DMS79 (cell line): Measurements from ENCODE around the gene RAET1L.
"Not testable (repeated sequence)": the region's sequence is repeated elsewhere in the genome, so short reads cannot be mapped to it uniquely, and the experiment has no call there.

Source experiments
- DNase-seq: peaks from one replicate; lab custom pipeline; 2025; lab: John Stamatoyannopoulos, UW

Gene RAET1L

DNA sequence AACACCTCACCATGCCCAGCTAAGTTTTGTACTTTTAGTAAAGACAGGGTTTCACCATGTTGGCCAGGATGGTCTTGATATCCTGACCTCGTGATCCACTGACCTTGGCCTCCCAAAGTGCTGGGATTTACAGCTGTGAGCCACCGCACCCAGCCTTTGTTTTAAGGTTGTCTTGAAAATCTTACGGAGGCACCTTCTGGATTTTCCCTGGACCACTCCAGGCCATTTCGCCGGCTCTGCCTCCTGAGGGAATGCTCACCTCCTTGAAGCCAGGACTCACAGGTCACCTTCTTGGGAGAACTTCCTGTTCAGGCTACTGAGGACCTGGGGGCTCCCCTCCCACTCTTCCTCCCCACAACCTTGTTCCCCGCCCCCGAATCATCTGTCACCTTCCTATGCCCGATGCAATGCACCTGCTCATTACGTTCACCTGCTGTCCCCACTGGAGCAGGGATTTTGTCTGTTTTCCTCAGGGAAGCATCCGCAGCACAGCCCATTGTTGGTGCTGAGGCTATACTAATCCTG is 19.4 kb upstream of the RAET1L start:
- DNase-seq: no peak

DNA sequence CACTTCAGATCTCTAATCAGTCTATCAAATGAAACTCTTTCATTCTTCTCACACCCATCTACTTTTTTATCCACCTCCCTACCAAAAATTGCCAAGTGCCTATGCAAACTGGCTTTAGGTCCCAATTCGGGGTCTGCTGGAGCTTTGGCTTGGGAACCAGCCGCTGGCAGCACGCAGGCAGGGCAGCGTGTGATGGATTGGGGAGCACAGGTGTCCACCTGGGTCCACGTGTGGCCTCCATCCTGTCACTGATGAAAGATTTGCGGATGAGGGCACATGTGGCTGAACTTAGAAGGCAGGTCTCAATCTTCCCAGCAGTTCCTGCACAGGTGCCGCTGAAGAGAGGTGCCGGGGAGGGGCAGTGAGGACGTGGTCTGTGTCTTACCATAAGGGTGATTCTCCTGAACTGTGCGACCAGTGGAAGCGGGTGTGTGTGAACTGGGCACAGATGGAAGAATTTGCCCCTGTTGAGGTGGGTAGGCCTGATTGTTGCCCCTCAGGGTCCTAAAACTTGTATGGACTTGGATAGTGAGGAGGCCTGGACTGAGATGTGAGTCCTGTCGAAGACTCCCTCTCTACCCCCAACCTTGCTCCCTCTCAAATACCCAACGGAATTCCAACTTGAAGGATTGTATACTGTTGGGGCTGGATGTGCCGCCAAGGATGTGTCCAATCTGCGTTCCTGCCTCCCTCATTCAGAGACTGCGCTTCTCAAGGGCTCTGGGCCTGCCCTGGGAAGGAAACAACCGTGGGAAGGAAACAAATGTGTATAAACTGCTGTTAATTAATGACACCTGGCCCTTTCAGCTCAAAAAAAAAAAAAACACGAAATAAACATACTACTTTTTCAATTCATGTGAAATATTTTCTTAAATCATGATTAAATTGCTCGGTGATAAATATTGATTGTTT is 18.4 kb upstream of the RAET1L start:
- DNase-seq: no peak

- DNase-seq: no peak
Measured at GRCh38 chr6:150043096-150043495, 17.8 kb upstream of the RAET1L start.

- DNase-seq: no peak
Measured at GRCh38 chr6:150038202-150039062, 13.1 kb upstream of the RAET1L start.

- no peak for DNase-seq
Measured at GRCh38 chr6:150037526-150038201, 12.3 kb upstream of the RAET1L start.

DNA sequence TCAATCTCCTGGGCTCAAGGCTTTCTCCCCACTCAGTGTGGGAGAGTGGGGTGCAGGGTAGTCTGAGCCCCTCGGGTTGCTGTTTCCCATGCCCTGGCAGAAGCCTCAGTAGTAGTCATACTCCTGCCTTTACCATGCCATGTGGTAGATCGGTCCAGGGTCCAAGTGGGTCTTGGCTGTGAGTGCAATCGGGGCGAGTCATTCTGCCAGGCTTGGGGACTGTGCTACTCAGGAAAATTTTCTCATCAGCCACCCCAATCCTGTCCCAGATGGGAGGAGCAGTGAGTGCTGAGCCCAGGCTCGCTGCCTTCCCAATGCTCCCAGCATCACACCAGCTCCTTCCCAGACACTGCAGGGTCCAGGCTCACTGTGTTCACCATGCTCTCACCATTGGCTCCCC is 10.7 kb upstream of the RAET1L start:
- DNase-seq: no peak

DNA sequence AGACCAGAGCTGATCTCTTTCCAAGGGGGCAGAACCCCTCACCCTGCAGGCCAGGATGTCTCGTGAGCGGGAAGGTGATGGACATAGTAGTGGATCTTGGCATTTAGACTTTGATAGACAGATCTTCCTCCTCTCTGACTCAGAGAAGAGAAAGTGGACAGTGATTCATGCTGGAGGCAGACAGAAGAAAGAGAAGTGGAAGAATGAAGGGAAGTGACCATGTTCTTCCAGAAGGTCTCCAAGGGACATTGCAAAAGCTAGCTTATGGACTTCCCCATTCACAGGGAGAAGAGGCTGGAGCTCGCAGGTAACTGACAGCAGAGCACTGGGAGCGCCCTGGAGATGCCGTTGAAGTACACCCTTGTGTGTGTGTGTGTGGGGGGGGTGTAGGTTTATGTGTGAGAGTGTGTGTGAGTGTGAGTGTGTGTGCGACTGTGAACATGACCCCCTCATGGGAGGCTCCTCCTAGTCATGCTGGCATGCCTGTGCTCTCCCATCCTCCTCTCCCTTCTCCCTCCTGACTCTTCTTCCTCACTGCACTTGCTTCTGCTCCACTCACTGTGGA is 8.0 kb upstream of the RAET1L start:
- no peak for DNase-seq

- DNase-seq: no peak
Measured at GRCh38 chr6:150032598-150032997, 7.3 kb upstream of the RAET1L start.

DNA sequence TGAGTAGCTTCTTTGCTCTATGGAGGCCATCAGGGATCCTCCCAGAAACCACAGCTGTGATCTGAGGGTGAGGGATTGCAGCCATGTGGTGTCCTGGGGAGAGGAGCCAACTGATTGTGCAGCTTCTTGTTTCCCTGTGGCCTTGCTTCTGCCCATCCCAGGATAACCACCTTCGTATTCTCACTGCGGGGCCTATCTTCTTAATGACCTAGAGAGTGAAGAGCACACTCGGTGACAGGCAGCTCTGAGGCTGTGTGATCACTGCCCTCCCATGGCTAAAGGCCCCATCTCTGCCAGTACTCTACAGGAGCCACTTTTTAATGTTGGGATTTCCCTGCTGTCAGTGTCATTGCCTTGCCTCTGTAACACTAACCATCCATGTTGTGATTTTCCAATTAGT is 5.3 kb upstream of the RAET1L start:
- no peak for DNase-seq

DNA sequence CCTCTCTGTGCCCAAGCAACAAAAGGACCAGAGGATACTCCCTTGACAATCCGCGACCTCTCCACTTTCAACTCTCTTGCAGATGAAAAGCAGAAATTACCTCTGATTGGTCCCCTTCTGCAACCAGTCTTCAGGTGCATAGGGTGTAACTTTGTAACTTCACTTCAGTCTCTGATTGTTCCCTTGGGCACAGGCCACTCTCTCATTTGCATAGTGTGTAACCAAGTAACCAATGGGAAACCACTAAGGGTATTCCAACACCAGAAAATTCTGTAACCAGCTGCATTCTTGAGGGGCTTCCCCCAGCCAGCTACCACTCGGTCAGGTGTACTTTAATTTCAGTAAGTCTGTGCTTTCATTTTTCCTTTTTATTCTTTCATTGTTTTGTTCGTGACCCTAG is 4.4 kb upstream of the RAET1L start:
- no peak for DNase-seq

DNA sequence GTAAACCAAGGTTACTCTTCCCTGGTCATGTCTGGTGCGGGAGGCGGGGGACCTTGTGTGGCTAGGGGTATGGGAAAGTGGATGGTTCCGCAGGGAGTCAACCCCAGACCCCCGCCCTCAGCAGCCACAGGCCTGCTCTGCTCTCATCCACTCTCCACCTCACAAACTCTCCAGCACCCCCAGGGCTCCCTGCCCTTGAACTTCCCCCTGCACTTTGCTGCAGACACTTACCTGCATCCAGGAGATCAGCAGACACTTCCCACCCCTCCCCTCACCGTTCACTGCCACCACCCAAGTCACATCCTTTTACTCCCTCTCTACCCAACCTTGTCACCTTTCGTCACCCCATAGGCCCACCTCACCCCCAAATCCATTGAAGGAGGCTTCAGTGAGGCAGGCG is 3.9 kb upstream of the RAET1L start:
- DNase-seq: no peak

DNA sequence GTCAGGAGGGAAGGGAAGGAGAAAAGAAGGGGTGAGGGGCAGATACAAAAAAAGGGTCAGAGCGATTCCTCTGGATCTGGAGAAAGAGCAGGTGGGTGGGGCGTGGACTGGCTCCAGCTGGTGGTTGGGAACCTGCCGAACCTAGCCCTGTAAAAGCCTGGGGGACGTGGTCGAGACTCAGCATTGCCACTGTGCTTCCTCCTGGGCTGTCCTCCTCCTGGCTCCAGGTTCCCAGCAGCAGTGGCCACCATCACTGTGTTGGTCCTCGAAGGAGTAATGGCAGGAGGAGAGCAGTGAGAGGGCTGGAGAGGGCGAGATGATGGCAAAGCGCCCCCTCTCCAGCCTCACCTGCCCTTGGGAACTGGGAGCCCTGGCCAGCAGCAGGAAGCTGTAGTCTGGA is 3.5 kb upstream of the RAET1L start:
- DNase-seq: no peak

DNA sequence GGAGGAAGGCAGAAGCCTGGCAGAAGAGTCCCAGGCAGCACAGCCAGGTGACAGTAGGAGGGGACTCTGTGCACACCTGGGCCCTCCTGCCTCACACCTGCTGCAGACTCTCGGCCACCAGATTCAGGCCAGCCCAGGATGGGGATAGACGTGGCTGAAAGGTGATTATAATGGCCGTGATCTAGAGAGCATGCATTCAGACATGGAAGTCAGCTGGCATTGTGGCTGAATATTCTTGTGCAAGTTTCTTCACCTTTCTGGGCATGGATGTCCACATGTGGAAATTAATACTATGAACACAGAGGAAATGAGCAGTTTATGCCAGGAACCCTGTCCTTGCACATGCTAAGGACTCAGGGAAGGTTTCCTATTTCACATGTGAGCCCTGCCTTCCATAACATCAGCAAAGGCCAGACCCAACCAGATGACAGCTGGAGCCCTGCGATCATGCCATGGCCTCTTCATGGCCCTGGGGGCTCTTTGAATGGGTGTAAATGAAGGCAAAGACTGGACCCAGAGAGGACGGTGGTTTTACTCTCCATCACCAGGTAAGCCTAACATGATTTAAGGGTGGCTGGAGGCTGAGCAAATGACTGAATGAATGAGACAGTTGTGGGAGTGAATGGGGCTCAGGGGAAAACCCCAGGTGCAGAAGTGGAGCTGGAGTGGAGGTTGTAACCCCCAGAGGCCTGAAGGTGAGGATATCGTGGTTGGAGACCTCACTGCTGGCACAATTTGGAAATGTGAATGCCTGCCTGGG is 2.7 kb upstream of the RAET1L start:
- DNase-seq: no peak

DNA sequence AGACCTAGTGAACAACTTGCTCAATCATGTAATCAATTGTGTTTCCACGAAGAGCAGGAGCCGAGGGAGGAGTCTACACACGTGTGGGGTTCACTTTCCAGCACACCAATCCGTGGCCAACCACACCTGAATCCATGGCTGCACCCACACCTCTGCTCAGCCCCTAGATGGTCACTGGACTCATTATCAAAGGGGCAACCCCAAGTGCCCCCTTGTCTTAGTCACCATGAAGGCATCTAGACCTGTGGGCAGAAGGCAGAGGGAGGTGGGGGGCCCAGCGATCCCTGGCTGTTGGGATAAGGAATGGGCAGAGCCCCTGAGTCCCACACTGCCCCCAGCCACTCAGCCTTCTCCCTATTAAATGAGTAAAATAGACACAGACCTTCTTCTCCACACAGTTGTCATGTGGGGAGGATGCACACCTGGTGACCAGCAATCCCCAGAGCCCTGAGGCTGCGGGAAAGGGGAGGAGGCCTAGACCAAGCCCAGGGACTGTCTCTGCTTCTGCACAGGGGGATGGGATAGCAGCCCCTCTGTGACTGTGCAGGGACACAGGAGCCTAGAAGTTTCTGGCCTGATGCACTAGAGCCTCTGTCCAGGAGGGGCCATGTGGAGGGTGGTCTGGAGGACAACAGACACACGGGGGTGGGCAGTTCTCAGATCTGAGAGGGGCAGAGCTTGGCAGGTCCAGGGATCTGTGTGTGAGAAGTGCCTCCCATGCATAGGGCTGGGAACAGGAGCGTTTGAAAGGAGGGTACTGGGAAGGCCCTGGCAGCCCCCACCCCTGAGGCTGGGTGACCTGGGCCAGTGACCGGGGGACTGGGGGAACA is 1.9 kb upstream of the RAET1L start:
- no peak for DNase-seq

- no peak for DNase-seq
Measured at GRCh38 chr6:150024646-150025155, 631 bp downstream of the RAET1L start.

DNA sequence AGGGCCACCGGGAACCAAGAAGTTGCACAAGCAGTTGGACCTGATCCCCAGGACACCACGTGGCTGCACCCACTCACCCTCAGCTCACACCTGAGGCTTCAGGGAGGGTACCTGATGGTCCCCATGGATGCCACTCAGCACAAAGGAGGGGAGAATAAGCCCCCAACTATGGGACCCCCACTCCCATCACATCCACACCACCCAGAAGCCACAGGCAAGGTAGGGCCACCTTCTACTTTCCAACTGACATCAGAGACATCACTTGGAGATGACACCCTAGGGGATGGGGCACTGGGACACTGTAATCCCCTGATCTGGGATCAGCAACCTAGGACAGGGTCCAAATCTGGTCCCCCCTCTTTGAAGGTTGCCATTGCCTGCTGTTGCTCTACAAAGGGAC is 1.3 kb downstream of the RAET1L start:
- not testable (repeated sequence) for DNase-seq

DNA sequence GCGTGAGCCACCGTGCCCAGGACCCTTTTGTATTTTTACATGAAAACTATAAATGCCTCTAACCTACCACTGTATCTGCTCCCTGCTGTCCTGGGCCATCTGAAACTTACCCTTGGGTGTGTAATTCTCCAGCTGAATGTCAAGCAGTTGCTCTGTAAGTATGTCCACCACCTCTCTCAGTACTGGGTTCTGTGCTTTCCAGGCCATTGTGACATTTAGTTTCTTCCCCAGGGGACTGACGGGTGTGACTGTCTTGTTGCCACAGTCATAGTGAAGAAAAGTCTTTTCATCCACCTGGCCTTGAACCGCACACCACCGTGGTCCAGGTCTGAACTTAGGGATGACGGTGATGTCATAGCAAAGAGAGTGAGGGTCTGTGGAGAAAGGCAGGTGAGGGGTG is 3.5 kb downstream of the RAET1L start:
- DNase-seq: not testable (repeated sequence)

GRCh38 chr6:150018846-150019580 is 6.3 kb downstream of the RAET1L start:
- no peak for DNase-seq

DNA sequence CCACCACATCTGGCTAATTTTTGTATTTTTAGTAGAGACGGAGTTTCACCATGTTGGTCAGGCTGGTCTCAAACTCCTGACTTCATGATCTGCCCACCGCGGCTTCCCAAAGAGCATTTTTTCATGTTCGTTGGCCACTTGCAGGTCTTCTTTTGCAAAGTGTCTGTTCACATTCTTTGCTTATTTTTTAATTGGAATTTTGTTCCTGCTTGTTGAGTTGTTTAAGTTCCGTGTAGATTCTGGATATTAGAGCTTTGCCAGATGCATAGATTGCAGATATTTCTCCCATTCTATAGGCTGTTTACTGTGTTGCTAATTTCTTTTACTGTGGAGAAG is 8.2 kb downstream of the RAET1L start:
- not testable (repeated sequence) for DNase-seq
